GM19351 (cell line): ENCODE results near the gene TEX50.
"Not testable (repeated sequence)": the region's sequence is repeated elsewhere in the genome, so short reads cannot be mapped to it uniquely, and the experiment has no call there.

Experiments
- ATAC-seq: cut with Tn5 transposase; IDR thresholded peaks from one replicate; pipeline ENCODE4 v1.9.1; 2021; ENCODE audit warnings: mild to moderate bottlenecking, moderate library complexity; ENCODE audit not compliant: unreplicated experiment

TEX50 gene

GRCh38 chr1:173635116-173635515, at the start of gene TEX50:
TEX50 (plus strand) TSS chr1:173635338; CDS start chr1:173635522, 184 bp downstream.
- no peak for ATAC-seq

GRCh38 chr1:173590557-173590956, 44.6 kb upstream of the TEX50 start:
- no peak for ATAC-seq

- not testable (repeated sequence) for ATAC-seq
Observed at GRCh38 chr1:173591138-173591537, 44.0 kb upstream of the TEX50 start.

- no peak for ATAC-seq
Observed at GRCh38 chr1:173596097-173596825, 38.9 kb upstream of the TEX50 start.

- peak; percentile 87 for ATAC-seq
Observed at GRCh38 chr1:173601588-173601987, 33.5 kb upstream of the TEX50 start.

GRCh38 chr1:173603056-173603591, 32.0 kb upstream of the TEX50 start, which contains the start of gene SLC9C2:
SLC9C2 (minus strand) TSS chr1:173603072; CDS start chr1:173601776, 1,296 bp downstream.
- ATAC-seq: no peak

GRCh38 chr1:173608503-173609216, 26.5 kb upstream of the TEX50 start:
- ATAC-seq: no peak

GRCh38 chr1:173613086-173613485, 22.1 kb upstream of the TEX50 start:
- ATAC-seq: not testable (repeated sequence)

GRCh38 chr1:173616859-173617258, 18.3 kb upstream of the TEX50 start:
- ATAC-seq: no peak

GRCh38 chr1:173627269-173627668, 7.9 kb upstream of the TEX50 start:
- ATAC-seq: no peak

- ATAC-seq: no peak
Observed at GRCh38 chr1:173628888-173629287, 6.2 kb upstream of the TEX50 start.

- not testable (repeated sequence) for ATAC-seq
Observed at GRCh38 chr1:173637236-173638042, 2.3 kb downstream of the TEX50 start.

- no peak for ATAC-seq
Observed at GRCh38 chr1:173638043-173639021, 3.2 kb downstream of the TEX50 start.

- ATAC-seq: no peak
Observed at GRCh38 chr1:173639102-173639501, 4.0 kb downstream of the TEX50 start.

- ATAC-seq: not testable (repeated sequence)
Observed at GRCh38 chr1:173642450-173643139, 7.5 kb downstream of the TEX50 start.

- no peak for ATAC-seq
Observed at GRCh38 chr1:173646656-173647055, 11.5 kb downstream of the TEX50 start.

- ATAC-seq: no peak
Observed at GRCh38 chr1:173648880-173649605, 13.9 kb downstream of the TEX50 start.

GRCh38 chr1:173660306-173660705, 25.2 kb downstream of the TEX50 start:
- no peak for ATAC-seq

- ATAC-seq: no peak
Observed at GRCh38 chr1:173661271-173661670, 26.1 kb downstream of the TEX50 start.
